ENCODE results near the gene QRSL1. TPM values are rescaled to one million over a fixed set of nuclear protein-coding genes. Genes with fewer than 3 reads are reported as not detected.

QRSL1 gene
- total RNA-seq, 2 experiments from 2014 or later = 63.9 to 71.8 TPM

DNA sequence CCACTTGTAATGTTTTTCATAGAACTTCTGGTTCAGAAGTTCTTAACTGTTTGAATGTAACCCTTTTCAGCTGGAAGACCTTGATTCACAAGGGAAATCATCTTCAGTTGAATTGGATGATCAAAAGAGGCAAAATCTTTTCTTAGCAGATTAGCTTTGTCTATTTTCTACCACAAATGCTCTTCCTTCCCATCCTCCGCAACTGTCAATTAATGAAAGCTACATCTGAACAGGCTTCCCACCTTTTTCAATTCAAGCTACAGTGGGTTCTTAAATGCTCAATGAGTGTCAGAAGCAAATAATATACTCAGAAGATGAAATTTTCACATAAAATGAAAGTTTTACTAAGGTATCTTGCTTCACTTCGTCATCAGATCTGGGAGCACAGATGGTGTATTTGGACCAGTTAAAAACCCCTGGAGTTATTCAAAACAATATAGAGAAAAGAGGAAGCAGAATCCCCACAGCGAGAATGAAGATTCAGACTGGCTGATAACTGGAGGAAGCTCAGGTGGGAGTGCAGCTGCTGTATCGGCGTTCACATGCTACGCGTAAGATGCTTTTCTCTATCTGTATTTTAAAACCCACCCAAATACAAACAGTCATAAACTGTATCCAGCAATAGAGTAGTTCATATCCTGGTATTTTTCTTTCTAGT lies 19.4 kb downstream of the QRSL1 start:
- ChIA-PET CTCF (ENCODE audit: unreplicated experiment) (interaction anchor here (1.0 to 1.7 kb wide), 2 partner anchors 10 to 15 kb away, joined by 4 to 5 read pairs; no protein-coding TSS in a partner anchor), POLR2A (interaction anchor here (0.5 to 4.2 kb wide), 19 partner anchors 8 to 348 kb away, joined by 3 to 140 read pairs (median 4); partner anchors contain the start of genes QRSL1 and RTN4IP1)
- Histone ChIP-seq H3K9me3 (ENCODE audit: low read length) (peaks cover 13% of the 10 kb centered on the region; the same call in 1 of the 2 replicates), H3K9me2 (ENCODE audit: insufficient read depth, low read length) (no peaks in the 10 kb centered on the region), H3K27ac (ENCODE audit: low read depth, low read length, poor library complexity, severe bottlenecking) (peak overlapping the region; percentile 96), H3K4me3 (ENCODE audit: low read depth, low read length, poor library complexity, severe bottlenecking) (peak overlapping the region; percentile 73), H3K4me1 (ENCODE audit: insufficient read depth, low read length, poor library complexity, severe bottlenecking) (peaks cover 49% of the 10 kb centered on the region), H3K36me3 (ENCODE audit: insufficient read depth, low read length) (peaks cover 84% of the 10 kb centered on the region), H3K4me2 (ENCODE audit: low read length) (peak overlapping the region; percentile 71), H3K79me2 (ENCODE audit: insufficient read depth, low read depth, low read length) (peaks cover 73% of the 10 kb centered on the region), H2AFZ (ENCODE audit: low read length) (no peak overlapping the region; the same call in 1 of the 2 replicates), H4K20me1 (ENCODE audit: insufficient read depth, low read length) (no peaks in the 10 kb centered on the region)
- DNase-seq (ENCODE audit: low spot score) = peak; percentile 91
- TF ChIP-seq, protein P1, sequence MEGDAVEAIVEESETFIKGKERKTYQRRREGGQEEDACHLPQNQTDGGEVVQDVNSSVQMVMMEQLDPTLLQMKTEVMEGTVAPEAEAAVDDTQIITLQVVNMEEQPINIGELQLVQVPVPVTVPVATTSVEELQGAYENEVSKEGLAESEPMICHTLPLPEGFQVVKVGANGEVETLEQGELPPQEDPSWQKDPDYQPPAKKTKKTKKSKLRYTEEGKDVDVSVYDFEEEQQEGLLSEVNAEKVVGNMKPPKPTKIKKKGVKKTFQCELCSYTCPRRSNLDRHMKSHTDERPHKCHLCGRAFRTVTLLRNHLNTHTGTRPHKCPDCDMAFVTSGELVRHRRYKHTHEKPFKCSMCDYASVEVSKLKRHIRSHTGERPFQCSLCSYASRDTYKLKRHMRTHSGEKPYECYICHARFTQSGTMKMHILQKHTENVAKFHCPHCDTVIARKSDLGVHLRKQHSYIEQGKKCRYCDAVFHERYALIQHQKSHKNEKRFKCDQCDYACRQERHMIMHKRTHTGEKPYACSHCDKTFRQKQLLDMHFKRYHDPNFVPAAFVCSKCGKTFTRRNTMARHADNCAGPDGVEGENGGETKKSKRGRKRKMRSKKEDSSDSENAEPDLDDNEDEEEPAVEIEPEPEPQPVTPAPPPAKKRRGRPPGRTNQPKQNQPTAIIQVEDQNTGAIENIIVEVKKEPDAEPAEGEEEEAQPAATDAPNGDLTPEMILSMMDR (conservative IDR thresholded peaks at IDR 0.05; ENCODE audit: low read length) = no peak
- TF ChIP-seq EZH2phosphoT487 (IDR thresholded peaks at IDR 0.05; ENCODE audit: borderline replicate concordance, low read depth, low read length) = no peak
- intact Hi-C loops (cut with micrococcal nuclease; ENCODE audit: unreplicated experiment) = loop anchor here (1.0 kb wide), 1 partner anchor 54 kb away; no protein-coding TSS in a partner anchor
- BruUV-seq (replicated peaks) = no TSS peak

DNA sequence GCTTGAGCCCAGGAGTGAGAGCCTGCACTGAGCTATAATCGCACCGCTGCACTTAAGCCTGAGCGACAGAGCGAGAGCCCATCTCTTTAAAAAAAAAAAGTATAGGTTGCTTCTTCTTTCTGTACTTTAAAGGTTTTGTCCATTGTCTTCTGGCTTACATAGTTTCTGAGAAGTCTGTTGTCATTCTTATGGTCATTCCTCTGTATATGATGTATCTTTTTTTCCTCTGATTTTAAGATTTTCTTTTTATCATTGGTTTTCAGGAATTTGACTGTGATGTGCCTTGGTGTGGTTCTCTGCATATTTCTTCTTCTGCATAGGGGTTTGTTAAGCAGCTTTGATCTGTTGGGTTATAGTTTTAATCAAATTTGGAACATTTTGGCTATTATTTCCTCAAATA lies 29.1 kb downstream of the QRSL1 start:
- CTCF ChIA-PET (ENCODE audit: unreplicated experiment) = no interaction called here
- intact Hi-C loops (cut with micrococcal nuclease; ENCODE audit: unreplicated experiment) = no loop called here
- no TSS peak for BruUV-seq (replicated peaks)

More for the DNA sequence above, 29.1 kb downstream of the QRSL1 start:
- Histone ChIP-seq H3K9me2 (ENCODE audit: insufficient read depth, low read length) (no peaks in the 10 kb centered on the region), H3K36me3 (ENCODE audit: insufficient read depth, low read length) (peaks cover 100% of the 10 kb centered on the region), H3K27ac (ENCODE audit: low read depth, low read length, poor library complexity, severe bottlenecking) (no peak overlapping the region), H3K79me2 (ENCODE audit: insufficient read depth, low read depth, low read length) (peaks cover 46% of the 10 kb centered on the region; the same call in 1 of the 2 replicates), H3K4me2 (ENCODE audit: low read length) (no peak overlapping the region), H3K4me3 (ENCODE audit: low read depth, low read length, poor library complexity, severe bottlenecking) (no peak overlapping the region), H2AFZ (ENCODE audit: low read length) (no peak overlapping the region), H3K4me1 (ENCODE audit: insufficient read depth, low read length, poor library complexity, severe bottlenecking) (peaks cover 9% of the 10 kb centered on the region), H3K9me3 (ENCODE audit: low read length) (peaks cover 40% of the 10 kb centered on the region), H4K20me1 (ENCODE audit: insufficient read depth, low read length) (no peaks in the 10 kb centered on the region)
- no peak for TF ChIP-seq EZH2phosphoT487 (IDR thresholded peaks at IDR 0.05; ENCODE audit: borderline replicate concordance, low read depth, low read length)
- TF ChIP-seq, protein P1 (conservative IDR thresholded peaks at IDR 0.05; ENCODE audit: low read length) = no peak
- POLR2A ChIA-PET = interaction anchor here (0.6 to 1.8 kb wide), 3 partner anchors 18 to 51 kb away, joined by 4 to 6 read pairs (median 4); no protein-coding TSS in a partner anchor
- DNase-seq (ENCODE audit: low spot score) = peak; percentile 50

Data from OCI-LY7 (cell line).